Stimulated activated naive CD8-positive, alpha-beta T cell treated with anti-CD3 and anti-CD28 coated beads, Interleukin-15, amount 100 ng/mL, for 72 hours (primary cell): ENCODE measurements around the gene AGBL5.

Experiments
- ATAC-seq: fragments of 150-1000 bp; cut with Tn5 transposase; 2 replicates; pipeline ENCODE4 v1.10.0; 2021; ENCODE audit warnings: mild to moderate bottlenecking, moderate library complexity
- DNase-seq, 2 donors: peaks; one replicate each; pipeline ENCODE4 v3.0.0; 2021 to 2022
- H3K27ac Mint-ChIP-seq, 2 donors: one replicate each; pipeline ENCODE4 v1.8.0; 2022; ENCODE audit warnings: mild to moderate bottlenecking in 2 of 2, mixed read lengths in 2 of 2, moderate library complexity in 2 of 2
- H3K27me3 Mint-ChIP-seq: one replicate; pipeline ENCODE4 v1.8.0; 2022; ENCODE audit warnings: mixed read lengths
- H3K4me1 Mint-ChIP-seq: one replicate; pipeline ENCODE4 v1.8.0; 2022; ENCODE audit warnings: mild to moderate bottlenecking, mixed read lengths
- H3K4me3 Mint-ChIP-seq, 2 donors: one replicate each; pipeline ENCODE4 v1.8.0; 2022; ENCODE audit warnings: mild to moderate bottlenecking in 2 of 2, mixed read lengths in 2 of 2, moderate library complexity in 1 of 2
- H3K9me3 Mint-ChIP-seq, 2 donors: one replicate each; pipeline ENCODE4 v1.8.0; 2022; ENCODE audit warnings: mixed read lengths in 2 of 2

AGBL5 gene

DNA sequence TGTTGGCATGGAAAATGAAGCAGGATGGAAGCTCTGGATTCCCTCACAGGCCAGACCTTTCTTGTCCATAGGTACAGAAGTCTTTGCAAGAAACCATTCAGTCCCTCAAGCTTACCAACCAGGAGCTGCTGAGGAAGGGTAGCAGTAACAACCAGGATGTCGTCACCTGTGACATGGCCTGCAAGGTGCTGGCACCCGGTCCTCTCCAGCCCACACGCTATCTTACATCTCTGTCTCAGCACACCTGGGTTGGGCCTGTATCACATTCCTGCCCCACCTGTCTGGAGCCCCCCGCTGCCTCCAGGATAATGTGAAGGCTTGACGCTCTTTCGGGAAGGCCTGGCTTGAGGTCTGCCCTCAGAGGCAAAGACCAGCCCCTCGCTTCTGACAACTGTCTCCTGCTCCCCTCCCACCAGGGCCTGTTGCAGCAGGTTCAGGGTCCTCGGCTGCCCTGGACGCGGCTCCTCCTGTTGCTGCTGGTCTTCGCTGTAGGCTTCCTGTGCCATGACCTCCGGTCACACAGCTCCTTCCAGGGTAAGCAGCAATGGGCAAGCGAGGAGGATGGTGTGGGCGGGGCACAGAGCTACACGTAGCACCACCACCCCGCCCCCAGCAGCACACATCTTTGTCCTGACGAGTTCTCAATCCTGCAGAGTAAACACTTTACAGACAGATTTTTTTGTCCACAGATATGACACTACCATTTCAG lies 12.7 kb upstream of the AGBL5 start:
- Mint-ChIP-seq H3K27ac (peak overlapping the region in 1 of 2 donors; percentile 86), H3K4me3 (no peak overlapping the region), H3K4me1 (peaks cover 28% of the 10 kb centered on the region), H3K9me3 (no peaks in the 10 kb centered on the region), H3K27me3 (no peaks in the 10 kb centered on the region)
- no peak for DNase-seq
- ATAC-seq, result no peak

DNA sequence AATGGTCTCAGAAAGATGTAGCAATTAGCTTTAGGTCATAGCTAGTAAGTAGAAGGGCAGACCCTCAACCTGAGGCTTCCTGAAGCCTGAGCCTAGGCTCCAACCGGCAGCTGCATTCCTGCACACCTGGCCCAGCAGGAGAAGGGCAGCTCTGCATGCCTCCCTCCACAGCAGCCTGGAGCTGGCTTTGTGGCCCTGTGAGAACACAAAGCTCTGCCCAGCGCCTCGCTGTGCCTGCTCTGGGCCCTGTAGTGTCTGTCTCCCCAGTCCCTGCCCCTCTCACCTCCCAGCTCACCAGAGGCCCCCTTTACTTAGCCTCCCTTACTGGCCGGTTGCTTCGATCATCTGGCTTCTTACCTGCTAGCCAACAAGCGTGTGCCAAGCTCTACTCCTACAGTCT lies 12.0 kb upstream of the AGBL5 start:
- Mint-ChIP-seq H3K9me3 (no peaks in the 10 kb centered on the region), H3K4me3 (no peak overlapping the region), H3K27ac (peak overlapping the region in 1 of 2 donors; percentile 59), H3K27me3 (no peaks in the 10 kb centered on the region), H3K4me1 (peaks cover 22% of the 10 kb centered on the region)
- ATAC-seq (no peak), DNase-seq (no peak)

DNA sequence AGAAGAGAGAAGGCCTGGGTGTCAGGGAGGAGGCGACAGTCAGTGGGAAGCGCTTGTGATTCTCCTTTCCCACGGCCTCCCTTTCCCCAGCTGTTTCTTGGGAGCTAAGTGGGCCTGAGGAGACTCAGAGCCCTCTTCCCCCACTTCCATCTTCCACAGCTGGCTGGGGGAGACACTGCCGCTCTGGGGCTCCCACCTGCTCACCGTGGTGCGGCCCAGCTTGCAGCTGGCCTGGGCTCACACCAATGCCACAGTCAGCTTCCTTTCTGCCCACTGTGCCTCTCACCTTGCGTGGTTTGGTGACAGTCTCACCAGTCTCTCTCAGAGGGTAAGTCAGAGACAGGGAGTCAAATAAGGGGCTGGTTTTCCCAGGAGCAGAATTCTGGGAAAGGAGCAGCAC lies 11.6 kb upstream of the AGBL5 start:
- H3K9me3 Mint-ChIP-seq, result no peaks in the 10 kb centered on the region
- H3K27ac Mint-ChIP-seq, result peak overlapping the region in 1 of 2 donors; percentile 59
- DNase-seq, result no peak
- no peak for ATAC-seq
- no peaks in the 10 kb centered on the region for H3K27me3 Mint-ChIP-seq
- peaks cover 17% of the 10 kb centered on the region for H3K4me1 Mint-ChIP-seq
- H3K4me3 Mint-ChIP-seq, result no peak overlapping the region

DNA sequence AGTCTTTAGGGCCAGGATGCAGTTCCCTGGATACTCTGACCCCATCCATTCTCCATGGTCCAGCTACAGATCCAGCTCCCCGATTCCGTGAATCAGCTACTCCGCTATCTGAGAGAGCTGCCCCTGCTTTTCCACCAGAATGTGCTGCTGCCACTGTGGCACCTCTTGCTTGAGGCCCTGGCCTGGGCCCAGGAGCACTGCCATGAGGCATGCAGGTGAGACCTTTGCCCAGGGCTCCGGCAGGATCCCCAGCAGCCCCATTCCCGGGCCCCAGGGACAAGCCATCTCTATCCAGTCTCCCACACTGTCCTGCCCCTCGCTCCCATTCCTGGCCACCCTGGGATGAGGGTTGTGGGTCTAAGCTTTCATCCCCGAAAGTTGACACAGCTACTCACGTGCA lies 11.2 kb upstream of the AGBL5 start:
- peaks cover 13% of the 10 kb centered on the region for H3K4me1 Mint-ChIP-seq
- no peak overlapping the region for H3K4me3 Mint-ChIP-seq
- no peak for ATAC-seq
- H3K9me3 Mint-ChIP-seq, result no peaks in the 10 kb centered on the region
- no peak for DNase-seq
- no peaks in the 10 kb centered on the region for H3K27me3 Mint-ChIP-seq
- no peak overlapping the region for H3K27ac Mint-ChIP-seq

DNA sequence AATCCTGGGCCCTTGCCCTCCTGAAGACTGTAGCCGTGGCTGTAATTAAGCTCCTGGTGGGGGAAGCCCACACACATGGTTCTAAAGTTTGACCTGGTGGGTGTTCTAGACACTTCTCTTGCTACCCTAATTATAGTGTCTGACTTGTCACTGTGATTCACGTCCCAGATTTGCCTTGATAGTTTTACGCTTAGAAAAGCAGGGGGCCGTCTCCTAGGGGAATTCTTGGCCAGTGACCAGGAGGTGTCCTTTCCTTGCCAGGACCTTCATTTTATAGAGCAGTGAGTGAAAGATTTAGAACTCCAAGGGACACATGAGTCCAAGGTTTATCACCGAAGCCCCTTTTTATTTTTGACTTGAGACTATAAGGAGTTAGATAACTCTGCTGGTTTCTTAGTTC lies 9.7 kb upstream of the AGBL5 start:
- no peaks in the 10 kb centered on the region for H3K9me3 Mint-ChIP-seq
- H3K4me3 Mint-ChIP-seq, result no peak overlapping the region
- no peaks in the 10 kb centered on the region for H3K4me1 Mint-ChIP-seq
- no peak overlapping the region for H3K27ac Mint-ChIP-seq
- ATAC-seq, result no peak
- no peaks in the 10 kb centered on the region for H3K27me3 Mint-ChIP-seq
- no peak for DNase-seq

DNA sequence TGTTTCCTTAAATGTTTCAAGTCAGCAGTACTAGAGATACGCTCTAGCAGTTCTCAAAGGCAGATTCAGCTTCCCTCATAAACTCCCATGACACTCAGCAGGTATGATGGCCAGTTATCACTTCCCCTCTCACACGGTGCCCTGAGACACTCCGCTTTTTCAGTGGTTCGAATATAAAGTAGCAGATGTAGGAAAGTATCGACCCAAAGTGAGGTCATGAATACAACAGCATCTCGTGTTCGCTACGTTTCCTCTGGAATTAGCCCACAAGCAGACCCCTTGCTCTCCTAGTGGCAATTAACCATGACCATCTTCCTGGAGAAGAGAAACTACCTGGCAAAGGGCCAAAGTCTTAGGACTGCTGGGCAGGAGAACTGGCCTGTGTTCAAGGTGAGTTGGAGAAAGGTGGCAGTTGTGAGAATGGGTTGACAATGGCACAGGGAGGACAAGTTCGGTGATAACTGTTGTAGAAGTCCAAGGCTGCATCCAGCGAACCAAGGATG lies 9.3 kb upstream of the AGBL5 start:
- Mint-ChIP-seq H3K4me3 (no peak overlapping the region), H3K9me3 (no peaks in the 10 kb centered on the region), H3K27me3 (no peaks in the 10 kb centered on the region), H3K27ac (peak overlapping the region in 1 of 2 donors; percentile 20), H3K4me1 (no peaks in the 10 kb centered on the region)
- DNase-seq, result no peak
- no peak for ATAC-seq

DNA sequence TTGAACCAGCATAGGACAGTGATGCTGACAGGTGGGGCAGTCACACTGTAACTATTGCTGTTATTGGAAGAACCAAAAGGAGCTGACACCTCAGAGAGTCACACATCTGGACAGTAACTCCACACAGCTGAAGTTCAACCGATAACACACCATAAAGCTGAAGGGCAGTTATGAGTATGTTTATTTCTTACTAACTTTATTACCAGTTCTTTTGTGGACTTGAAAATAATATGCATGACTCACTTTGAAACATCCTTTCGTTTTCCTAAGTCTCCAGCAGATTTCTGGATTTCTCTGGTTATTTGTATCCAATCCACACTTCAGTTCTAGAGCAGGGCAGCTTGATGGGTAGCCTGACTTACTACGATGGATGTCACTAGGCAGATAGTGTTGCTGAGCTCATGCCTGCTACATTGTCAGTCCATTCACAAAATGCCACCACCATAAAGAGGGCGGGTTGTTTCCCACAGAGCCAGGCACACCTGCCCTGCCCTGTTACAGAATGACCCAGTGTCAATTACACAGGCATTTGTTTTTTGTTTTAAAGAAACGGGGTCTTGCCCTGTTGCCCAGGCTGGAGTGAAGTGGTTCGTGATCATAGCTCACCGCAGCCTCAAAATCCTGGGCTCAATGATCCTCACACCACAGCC lies 8.4 kb upstream of the AGBL5 start:
- Mint-ChIP-seq H3K27me3 (no peaks in the 10 kb centered on the region), H3K27ac (no peak overlapping the region), H3K4me1 (no peaks in the 10 kb centered on the region), H3K4me3 (no peak overlapping the region), H3K9me3 (no peaks in the 10 kb centered on the region)
- ATAC-seq, result no peak
- no peak for DNase-seq

DNA sequence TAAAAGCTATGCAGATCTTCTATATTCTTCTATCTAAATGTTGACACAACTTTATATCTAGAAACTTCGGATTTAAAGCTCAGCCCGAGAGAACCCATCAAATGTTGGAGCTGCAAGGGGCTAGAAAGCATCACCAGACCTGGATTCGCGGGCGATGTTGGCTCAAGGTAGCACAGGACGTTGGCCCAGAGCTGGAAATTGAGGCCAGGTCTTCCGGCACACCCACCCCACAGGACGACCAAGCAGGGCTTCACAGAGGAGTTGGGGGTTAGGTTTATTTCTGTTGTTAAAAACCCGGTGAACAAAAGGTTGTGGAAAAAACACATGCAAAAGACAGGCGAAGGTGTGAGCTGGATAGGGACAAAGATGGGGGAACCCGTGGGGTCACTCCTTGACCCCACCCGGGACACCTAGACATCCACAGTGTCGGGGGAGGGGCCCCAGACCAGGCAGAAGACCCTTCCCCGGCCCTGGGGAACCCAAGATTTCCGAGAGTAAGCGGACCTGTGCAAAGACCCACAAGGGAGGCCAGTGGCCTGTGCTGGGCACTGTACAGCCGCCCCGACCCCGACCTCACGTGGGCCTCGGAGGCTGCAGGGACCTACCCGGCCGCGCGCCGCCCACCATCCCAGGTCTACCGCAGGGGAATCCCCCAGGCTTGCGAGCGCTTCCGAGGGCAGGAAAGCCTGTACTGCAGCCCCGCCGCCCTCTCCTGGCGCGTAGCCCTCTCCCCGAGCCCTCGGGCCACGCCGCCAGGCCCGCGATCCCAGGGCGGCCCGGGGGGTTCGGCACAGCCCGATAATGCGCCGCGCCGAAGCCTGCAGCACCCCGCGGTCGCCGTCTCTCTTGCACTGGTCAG lies 1.8 kb upstream of the AGBL5 start:
- Mint-ChIP-seq H3K9me3 (peaks cover 0 to 6% of the 10 kb centered on the region in 2 donors), H3K27ac (peak overlapping the region; percentile 98 to 100), H3K27me3 (no peaks in the 10 kb centered on the region), H3K4me1 (peaks cover 41% of the 10 kb centered on the region), H3K4me3 (peak overlapping the region; percentile 89 to 95)
- peak; percentile 72 to 79 for DNase-seq
- peak; percentile 39 for ATAC-seq

DNA sequence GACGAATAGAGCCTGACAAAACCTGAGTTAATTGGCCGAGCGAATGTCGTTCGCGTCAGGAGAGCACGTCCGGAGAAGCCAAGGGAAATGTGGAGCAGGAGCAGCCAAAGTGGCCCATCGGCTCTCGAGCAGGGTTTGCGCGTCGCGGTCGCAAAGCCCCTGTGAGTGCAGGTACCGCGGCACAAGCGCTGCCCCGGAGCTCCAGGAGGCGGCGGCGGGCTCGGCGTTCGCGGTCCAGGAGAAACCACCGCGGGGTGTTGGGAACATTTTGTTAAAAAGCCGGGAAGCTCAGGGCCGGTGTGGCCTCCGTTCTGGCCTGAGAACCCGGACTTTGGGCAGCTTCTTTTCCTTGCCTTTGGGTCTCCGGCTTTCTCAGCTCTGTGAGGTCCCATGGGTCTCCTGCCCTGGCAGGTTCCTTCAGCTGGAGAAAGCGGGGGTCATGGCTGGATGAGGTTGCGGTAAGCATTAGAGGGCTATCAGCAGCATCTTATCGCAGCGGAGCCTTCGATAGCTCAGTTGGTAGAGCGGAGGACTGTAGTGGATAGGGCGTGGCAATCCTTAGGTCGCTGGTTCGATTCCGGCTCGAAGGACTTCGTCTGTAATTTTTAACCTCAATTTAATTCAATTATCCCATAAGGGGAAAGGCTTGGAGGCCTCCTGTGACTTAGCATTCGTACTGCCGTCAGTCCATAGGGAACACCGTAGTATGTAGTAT lies 1.0 kb upstream of the AGBL5 start:
- peaks cover 41% of the 10 kb centered on the region for H3K4me1 Mint-ChIP-seq
- H3K27me3 Mint-ChIP-seq, result no peaks in the 10 kb centered on the region
- H3K27ac Mint-ChIP-seq, result peak overlapping the region; percentile 98 to 100
- peak overlapping the region; percentile 89 to 95 for H3K4me3 Mint-ChIP-seq
- ATAC-seq (peak; percentile 75), DNase-seq (peak; percentile 94 to 95)
- peaks cover 0 to 6% of the 10 kb centered on the region in 2 donors for H3K9me3 Mint-ChIP-seq

DNA sequence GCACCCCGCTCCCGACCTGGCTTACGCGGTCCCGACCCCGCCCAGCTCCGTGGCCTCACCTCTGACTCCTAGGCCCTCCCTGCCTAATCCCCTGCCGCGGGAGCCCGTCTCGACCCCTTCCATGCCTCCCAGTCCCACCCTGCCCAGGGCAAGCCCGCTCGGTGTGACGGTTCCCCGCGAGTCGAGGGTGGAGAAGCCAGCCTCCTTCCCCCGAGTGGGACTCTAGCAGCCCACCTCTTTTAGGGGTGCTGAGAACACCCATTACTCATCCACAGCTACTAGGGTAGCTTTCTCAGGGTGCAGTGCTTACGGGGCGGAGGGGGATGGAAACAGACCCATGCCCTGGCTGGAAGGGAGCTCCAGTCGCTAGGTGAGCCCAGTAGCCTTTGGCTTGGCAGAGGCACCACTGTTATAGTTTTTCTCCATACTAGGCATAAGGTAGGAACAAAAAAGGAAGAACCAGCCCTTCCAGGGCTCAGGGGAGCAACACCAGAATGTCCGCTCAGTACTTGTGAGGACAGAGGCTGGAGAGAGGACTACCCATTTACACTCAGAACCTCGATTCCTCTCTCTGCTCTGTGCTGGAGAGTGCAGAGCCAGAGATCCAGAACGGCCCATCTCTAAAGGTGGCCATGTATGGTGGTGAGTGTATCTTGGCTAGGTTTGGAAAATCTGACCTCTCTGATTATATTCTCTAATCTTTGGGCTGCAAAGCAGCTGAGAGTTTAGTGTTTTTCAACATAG lies 606 bp downstream of the AGBL5 start:
- DNase-seq (no peak), ATAC-seq (no peak)
- peak overlapping the region; percentile 81 to 95 for H3K27ac Mint-ChIP-seq
- peak overlapping the region; percentile 86 to 95 for H3K4me3 Mint-ChIP-seq
- peaks cover 41% of the 10 kb centered on the region for H3K4me1 Mint-ChIP-seq
- peaks cover 0 to 6% of the 10 kb centered on the region in 2 donors for H3K9me3 Mint-ChIP-seq
- H3K27me3 Mint-ChIP-seq, result no peaks in the 10 kb centered on the region

DNA sequence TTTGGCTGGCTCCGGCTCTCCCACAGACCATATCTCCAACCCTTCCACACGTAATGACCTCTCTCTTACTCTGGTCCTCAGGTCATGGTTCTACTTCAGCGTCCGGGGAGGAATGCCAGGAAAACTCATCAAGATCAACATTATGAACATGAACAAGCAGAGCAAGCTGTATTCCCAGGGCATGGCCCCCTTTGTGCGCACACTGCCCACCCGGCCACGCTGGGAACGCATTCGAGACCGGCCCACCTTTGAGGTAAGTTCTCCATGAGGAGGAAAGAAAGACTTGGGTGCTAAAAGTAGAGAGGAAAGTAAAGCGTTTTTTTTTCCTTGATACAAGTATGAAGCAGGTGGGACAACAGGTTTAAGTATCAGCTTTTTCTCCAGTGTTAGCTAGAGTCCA lies 1.9 kb downstream of the AGBL5 start:
- peaks cover 0 to 6% of the 10 kb centered on the region in 2 donors for H3K9me3 Mint-ChIP-seq
- no peak for ATAC-seq
- peak overlapping the region in 1 of 2 donors; percentile 1 for H3K4me3 Mint-ChIP-seq
- peaks cover 41% of the 10 kb centered on the region for H3K4me1 Mint-ChIP-seq
- no peaks in the 10 kb centered on the region for H3K27me3 Mint-ChIP-seq
- H3K27ac Mint-ChIP-seq, result peak overlapping the region in 1 of 2 donors; percentile 24
- DNase-seq, result no peak

DNA sequence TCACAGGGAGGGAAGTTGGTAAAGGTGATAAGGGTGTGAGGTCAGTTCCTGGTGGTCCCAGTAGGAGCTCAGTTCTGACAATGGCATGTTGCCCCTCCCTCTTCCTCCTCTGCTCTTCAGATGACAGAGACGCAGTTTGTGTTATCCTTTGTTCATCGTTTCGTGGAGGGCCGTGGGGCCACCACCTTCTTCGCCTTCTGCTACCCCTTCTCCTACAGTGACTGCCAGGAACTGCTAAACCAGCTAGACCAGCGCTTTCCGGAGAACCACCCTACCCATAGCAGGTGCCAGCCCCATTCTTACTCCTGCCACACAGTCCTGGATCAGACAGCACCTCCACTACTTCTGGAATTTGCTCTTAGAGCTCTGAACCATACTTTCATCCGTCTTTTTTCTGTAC lies 2.3 kb downstream of the AGBL5 start:
- ATAC-seq (no peak), DNase-seq (no peak)
- peaks cover 41% of the 10 kb centered on the region for H3K4me1 Mint-ChIP-seq
- H3K4me3 Mint-ChIP-seq, result no peak overlapping the region
- peaks cover 0 to 6% of the 10 kb centered on the region in 2 donors for H3K9me3 Mint-ChIP-seq
- no peak overlapping the region for H3K27ac Mint-ChIP-seq
- no peaks in the 10 kb centered on the region for H3K27me3 Mint-ChIP-seq

DNA sequence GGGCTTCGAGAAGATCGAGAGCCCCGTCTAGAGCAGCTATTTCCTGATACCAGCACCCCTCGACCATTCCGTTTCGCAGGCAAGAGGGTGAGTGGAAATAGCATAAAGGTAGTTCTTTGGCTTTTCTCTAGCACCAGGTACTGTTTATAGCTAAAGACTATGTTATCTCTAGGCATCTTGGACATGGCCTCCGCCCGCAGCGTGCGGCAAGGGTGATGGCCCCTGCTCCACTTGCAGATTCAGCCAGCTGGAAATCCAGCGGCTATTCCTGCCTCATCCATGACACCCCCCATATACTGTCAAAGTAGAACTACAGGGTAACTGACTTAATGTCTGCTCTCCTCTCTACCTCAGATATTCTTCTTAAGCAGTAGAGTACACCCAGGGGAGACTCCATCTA lies 3.3 kb downstream of the AGBL5 start:
- Mint-ChIP-seq H3K4me1 (peaks cover 35% of the 10 kb centered on the region), H3K9me3 (peaks cover 0 to 6% of the 10 kb centered on the region in 2 donors), H3K27ac (no peak overlapping the region), H3K27me3 (no peaks in the 10 kb centered on the region), H3K4me3 (no peak overlapping the region)
- ATAC-seq, result no peak
- no peak for DNase-seq

DNA sequence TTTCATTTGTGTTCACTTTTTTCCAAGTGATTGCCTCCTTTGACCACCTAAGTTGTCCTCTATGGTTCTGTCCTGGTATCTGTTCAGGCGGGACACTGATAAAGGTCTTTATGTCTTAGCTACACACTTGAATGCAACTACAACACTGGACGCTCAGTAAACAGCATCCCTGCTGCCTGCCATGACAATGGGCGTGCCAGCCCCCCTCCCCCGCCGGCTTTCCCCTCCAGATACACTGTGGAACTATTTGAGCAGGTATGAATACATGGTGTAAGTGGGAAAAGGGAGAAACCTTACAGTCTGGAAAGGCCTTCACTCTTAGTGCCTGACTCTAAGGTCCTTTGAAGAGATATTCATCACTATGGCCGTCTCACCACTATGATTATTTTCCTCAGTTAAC lies 5.7 kb downstream of the AGBL5 start:
- DNase-seq (no peak), ATAC-seq (no peak)
- H3K27ac Mint-ChIP-seq, result no peak overlapping the region
- H3K27me3 Mint-ChIP-seq, result no peaks in the 10 kb centered on the region
- H3K4me3 Mint-ChIP-seq, result no peak overlapping the region
- H3K9me3 Mint-ChIP-seq, result no peaks in the 10 kb centered on the region
- peaks cover 12% of the 10 kb centered on the region for H3K4me1 Mint-ChIP-seq

DNA sequence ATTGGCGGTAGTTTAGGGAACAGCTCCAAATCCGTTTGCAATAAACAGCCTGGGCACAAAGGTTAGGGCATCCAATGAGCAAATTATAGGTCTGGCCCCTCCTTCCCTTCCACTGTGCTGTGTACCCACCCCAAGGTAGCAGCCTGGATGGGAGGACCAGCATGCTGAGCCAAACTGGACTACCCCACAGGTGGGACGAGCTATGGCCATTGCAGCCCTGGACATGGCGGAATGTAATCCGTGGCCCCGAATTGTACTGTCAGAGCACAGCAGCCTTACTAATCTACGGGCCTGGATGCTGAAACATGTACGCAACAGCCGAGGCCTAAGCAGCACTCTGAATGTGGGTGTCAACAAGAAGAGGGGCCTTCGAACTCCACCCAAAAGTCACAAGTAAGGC lies 6.7 kb downstream of the AGBL5 start:
- no peak for ATAC-seq
- Mint-ChIP-seq H3K27me3 (no peaks in the 10 kb centered on the region), H3K4me1 (peaks cover 2% of the 10 kb centered on the region), H3K27ac (no peak overlapping the region), H3K4me3 (no peak overlapping the region), H3K9me3 (no peaks in the 10 kb centered on the region)
- no peak for DNase-seq
